Measurements from ENCODE around the gene SMARCD3. TPM values are rescaled to one million over a fixed set of nuclear protein-coding genes. Genes with fewer than 3 reads are reported as not detected.

Gene SMARCD3
- total RNA-seq, 2 donors from 2014 or later, result 81.5 to 125 TPM

DNA sequence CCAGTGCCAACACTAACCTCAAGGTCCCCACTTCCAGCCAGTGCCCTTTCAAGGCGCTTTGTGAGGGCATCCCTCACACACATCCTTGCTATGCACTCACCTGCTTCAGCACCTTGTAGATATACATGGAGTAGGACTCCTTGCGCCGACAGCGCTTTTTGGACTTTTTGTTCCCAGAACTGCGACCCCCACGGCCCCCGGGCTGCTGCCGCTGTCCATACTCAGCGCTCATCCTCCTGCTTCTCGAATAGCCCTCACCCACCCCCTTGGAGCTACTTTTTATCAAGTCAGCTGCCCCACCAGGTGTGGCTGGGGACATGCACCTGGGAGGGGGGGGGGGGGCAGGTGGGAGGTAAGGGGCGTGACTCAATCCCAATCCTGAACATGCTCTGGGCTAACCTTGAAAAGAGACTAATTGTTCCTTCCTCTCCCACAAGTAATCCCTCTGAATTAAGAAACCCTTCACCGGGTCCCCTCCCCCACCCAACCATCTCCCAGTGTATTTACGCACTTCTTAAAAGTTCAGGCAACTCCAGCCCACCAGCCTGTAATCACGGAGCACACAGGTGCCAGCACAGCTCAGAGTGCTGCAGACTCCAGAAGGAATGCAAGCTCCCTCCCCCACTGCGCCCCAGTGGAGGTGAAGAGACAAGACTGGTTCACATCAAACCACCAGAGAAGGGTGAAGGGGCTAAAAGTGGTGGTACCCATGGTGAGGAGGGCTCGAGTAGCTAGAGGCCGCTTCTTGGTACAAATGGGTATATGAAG lies 38.2 kb downstream of the SMARCD3 start, which contains the start of gene H2BK1:
TSS of gene H2BK1 (minus strand) at position 402 of the 768 bp plus-strand sequence. CDS start at position 232, 170 bp downstream.
- Histone ChIP-seq H3K27ac (no peak within 1 kb of the TSS), H3K4me3 (no peak within 1 kb of the TSS), H3K9me3 (no peaks in the 10 kb centered on the region), H3K27me3 (no peaks in the 10 kb centered on the region), H3K4me1 (no peaks in the 10 kb centered on the region), H3K36me3 (peaks cover 18% of the 10 kb centered on the region)
- DNase-seq (ENCODE audit: low spot score), result no peak
- TF ChIP-seq, protein P1, sequence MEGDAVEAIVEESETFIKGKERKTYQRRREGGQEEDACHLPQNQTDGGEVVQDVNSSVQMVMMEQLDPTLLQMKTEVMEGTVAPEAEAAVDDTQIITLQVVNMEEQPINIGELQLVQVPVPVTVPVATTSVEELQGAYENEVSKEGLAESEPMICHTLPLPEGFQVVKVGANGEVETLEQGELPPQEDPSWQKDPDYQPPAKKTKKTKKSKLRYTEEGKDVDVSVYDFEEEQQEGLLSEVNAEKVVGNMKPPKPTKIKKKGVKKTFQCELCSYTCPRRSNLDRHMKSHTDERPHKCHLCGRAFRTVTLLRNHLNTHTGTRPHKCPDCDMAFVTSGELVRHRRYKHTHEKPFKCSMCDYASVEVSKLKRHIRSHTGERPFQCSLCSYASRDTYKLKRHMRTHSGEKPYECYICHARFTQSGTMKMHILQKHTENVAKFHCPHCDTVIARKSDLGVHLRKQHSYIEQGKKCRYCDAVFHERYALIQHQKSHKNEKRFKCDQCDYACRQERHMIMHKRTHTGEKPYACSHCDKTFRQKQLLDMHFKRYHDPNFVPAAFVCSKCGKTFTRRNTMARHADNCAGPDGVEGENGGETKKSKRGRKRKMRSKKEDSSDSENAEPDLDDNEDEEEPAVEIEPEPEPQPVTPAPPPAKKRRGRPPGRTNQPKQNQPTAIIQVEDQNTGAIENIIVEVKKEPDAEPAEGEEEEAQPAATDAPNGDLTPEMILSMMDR (IDR thresholded peaks at IDR 0.05), result no peak

DNA sequence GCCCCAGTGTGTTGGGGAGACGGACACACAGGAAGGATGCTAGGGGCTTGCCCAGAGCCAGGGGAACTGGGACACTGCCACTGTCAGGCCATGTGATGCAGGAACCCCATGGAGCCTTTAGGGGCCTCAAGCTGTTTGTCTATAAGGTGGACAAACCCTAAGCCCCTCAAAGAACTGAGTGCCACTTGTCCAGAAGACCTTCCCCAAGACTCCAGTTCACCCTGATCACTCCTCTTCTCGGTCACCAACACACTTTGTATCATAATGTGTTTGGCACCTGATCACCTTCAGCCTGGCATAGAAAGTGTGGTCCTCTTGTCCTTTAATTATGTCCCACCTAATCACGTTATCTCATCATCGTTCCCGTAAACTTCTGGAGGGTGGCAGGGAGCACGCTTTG lies 38.9 kb downstream of the SMARCD3 start:
- Histone ChIP-seq H3K4me3 (no peak overlapping the region), H3K36me3 (peaks cover 11% of the 10 kb centered on the region), H3K9me3 (no peaks in the 10 kb centered on the region), H3K27ac (no peak overlapping the region), H3K27me3 (no peaks in the 10 kb centered on the region), H3K4me1 (no peaks in the 10 kb centered on the region)
- DNase-seq (ENCODE audit: low spot score), result no peak
- TF ChIP-seq, protein P1 (IDR thresholded peaks at IDR 0.05), result no peak

DNA sequence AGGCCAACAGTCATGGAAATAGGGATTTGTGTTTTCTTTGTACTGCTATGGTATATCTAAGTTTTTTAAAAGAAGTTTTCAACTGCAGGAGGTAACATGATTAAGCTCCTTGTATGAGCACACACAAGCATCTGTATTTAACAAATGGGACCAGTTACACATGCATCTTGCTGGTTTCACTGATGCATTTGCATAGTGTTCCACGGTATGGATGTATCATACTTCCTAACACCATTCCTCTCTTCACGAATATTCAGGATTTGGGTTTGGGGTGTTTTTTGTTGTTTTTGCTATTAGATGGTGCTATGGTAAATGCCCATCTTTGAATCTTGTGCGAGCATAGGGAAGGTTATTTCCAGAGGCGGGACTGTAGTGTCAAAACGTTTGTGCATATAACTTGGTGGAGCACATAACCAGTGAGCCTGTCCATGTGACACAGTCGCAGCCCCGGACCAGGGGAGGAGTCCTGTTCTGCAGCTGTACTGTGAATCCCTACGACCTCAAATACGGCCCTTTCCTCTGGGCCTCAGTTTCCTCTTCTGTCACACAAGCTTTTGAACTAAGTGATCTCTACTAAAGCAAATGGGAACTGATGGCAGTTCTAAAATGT lies 40.1 kb downstream of the SMARCD3 start:
- Histone ChIP-seq H3K4me1 (no peaks in the 10 kb centered on the region), H3K9me3 (no peaks in the 10 kb centered on the region), H3K36me3 (peaks cover 5% of the 10 kb centered on the region), H3K27ac (no peak overlapping the region), H3K4me3 (no peak overlapping the region), H3K27me3 (no peaks in the 10 kb centered on the region)
- no peak for DNase-seq (ENCODE audit: low spot score)
- TF ChIP-seq, protein P1 (IDR thresholded peaks at IDR 0.05), result no peak

DNA sequence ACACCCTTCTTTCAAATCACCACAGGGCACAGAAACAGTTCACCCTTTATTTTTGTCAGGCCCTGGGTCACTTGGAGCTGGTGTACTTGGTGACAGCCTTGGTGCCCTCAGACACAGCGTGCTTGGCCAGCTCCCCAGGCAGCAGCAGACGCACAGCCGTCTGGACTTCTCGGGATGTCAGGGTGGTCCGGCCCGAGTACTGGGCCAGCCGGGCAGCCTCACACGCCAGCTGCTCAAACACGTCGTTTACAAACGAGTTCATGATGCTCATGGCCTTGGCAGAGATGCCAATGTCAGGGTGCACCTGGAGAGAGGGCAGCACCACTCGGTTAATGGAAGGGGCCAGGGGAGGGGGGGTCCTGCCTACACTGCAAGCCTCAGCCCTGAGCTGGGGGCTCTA lies 40.7 kb downstream of the SMARCD3 start:
- Histone ChIP-seq H3K27ac (no peak overlapping the region), H3K4me3 (no peak overlapping the region), H3K9me3 (no peaks in the 10 kb centered on the region), H3K4me1 (no peaks in the 10 kb centered on the region), H3K36me3 (no peaks in the 10 kb centered on the region), H3K27me3 (no peaks in the 10 kb centered on the region)
- TF ChIP-seq, protein P1 (IDR thresholded peaks at IDR 0.05), result no peak
- DNase-seq (ENCODE audit: low spot score), result no peak

DNA sequence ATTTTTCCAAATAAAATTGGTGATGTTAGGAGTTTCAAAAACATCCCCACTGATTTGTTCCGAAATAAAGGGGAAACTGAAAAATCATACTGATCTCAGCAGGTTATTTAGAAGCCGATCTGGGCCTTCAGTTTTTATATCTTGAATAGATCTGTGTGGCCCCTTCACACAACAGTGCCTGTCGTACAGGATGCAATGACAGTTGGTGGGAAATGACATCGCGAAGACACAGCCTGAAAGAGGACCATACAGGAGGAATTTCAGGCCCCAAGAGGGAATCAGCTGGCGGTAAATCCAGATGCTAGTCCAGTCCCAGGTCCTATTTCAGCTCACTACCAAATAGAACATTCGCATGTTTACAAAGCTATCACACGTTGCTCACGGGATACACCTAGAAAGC lies 41.2 kb downstream of the SMARCD3 start:
- DNase-seq (ENCODE audit: low spot score), result no peak
- H3K36me3 ChIP-seq, result no peaks in the 10 kb centered on the region
- no peak overlapping the region for H3K27ac ChIP-seq
- no peaks in the 10 kb centered on the region for H3K27me3 ChIP-seq
- no peaks in the 10 kb centered on the region for H3K9me3 ChIP-seq
- no peaks in the 10 kb centered on the region for H3K4me1 ChIP-seq
- no peak overlapping the region for H3K4me3 ChIP-seq
- TF ChIP-seq, protein P1 (IDR thresholded peaks at IDR 0.05), result no peak

All from right atrium auricular region (tissue), 2 donors.